Femur (tissue), 1 donor: ENCODE results near the gene TRMT13.

Source experiments
- DNase-seq: peaks from one replicate; pipeline ENCODE4 v3.0.0-alpha.2; 2017

Gene TRMT13

GRCh38 chr1:100132566-100133477 is at the start of gene TRMT13, which contains the start of gene SASS6:
TRMT13 (plus strand) TSS chr1:100133163; CDS start chr1:100133169, 6 bp downstream.
SASS6 (minus strand) TSS chr1:100132930; CDS start chr1:100132814, 116 bp downstream.
- peak; percentile 98 for DNase-seq

- DNase-seq: no peak
Observed at GRCh38 chr1:100087396-100087795, 45.6 kb upstream of the TRMT13 start.

GRCh38 chr1:100089082-100089481 is 43.9 kb upstream of the TRMT13 start:
- no peak for DNase-seq

- no peak for DNase-seq
Observed at GRCh38 chr1:100090471-100090870, 42.5 kb upstream of the TRMT13 start.

GRCh38 chr1:100100202-100100601 is 32.8 kb upstream of the TRMT13 start:
- DNase-seq: no peak

- no peak for DNase-seq
Observed at GRCh38 chr1:100101564-100101963, 31.4 kb upstream of the TRMT13 start.

DNA sequence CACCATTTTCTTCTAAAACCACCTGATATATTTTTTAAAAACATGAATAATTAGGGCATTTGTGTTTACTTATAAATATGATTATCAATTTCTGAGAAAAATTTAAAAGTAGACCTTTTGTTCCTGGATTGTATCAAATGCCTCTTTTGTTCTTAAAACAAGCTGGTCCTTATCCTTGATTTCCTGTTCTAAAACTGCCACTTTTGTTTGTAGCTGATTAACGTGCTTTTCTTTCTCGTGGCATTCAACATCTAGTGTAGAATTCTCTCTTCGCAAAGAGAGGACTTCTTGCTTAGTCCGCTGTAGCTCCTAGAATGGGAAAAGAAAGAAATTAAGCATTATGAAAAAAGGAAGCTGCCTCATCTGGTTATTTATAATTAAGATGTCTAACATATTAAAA is 25.3 kb upstream of the TRMT13 start:
- no peak for DNase-seq

DNA sequence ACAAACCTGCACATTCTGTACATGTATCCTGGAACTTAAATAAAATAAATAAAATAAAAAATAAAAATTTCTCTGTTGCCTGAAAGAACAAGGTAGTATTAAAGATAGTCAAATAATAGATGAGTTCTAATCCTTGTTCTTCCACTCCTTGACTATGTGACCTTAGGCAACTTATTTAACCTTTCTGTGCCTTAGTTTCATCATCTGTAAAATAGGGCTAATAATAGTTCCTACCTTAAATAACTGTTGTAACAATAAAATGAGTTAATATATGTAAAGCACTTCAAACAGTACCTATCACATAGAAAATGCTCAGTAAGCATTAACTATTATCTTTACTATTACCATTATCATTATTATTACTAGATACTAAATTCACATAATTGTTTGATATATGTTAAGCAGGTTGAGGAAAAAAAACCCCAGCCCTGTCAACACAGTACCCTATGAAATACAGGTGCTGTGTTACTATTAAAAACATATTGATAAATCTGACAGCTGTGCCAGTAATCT is 23.4 kb upstream of the TRMT13 start:
- no peak for DNase-seq

DNA sequence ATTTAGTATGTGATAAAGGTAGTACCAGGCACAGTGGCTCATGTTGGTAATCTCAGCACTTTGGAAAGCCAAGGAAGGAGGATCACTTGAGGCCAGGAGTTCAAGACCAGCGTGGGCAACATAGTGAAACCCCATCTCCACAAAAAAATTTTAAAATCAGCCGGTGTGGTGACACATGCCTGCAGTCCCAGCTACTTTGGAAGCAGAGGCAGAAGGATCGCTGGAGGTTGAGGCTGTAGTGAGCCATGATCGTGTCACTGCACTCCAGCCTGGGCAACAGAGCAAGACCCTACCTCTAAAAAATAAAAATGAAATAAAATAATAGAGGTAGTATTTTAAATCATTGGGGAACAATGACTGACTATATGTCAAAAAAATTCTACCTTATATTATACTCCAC is 17.4 kb upstream of the TRMT13 start:
- DNase-seq: no peak

DNA sequence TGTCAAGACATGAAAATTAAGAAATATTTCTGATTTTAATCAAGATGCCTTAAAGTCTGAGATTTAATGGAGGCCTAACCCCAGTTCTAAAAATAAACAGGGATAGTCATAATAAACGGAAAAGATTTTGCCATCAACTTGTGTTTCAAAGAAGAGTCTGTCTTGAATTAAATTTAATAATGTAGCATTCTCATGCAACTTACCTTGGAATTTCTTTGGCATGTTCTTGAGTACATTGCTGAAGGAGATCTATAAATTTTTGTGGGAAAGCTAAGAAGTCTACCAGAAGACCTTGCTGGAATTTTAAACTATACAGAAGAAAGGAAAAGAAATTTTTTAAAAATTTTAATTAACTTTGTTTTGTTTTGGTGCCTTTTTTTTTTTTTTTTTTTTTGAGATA is 10.8 kb upstream of the TRMT13 start:
- DNase-seq: no peak

GRCh38 chr1:100127226-100127625 is 5.7 kb upstream of the TRMT13 start:
- DNase-seq: no peak

GRCh38 chr1:100130552-100131077 is 2.3 kb upstream of the TRMT13 start:
- DNase-seq: no peak

- DNase-seq: no peak
Observed at GRCh38 chr1:100131623-100132022, 1.3 kb upstream of the TRMT13 start.

DNA sequence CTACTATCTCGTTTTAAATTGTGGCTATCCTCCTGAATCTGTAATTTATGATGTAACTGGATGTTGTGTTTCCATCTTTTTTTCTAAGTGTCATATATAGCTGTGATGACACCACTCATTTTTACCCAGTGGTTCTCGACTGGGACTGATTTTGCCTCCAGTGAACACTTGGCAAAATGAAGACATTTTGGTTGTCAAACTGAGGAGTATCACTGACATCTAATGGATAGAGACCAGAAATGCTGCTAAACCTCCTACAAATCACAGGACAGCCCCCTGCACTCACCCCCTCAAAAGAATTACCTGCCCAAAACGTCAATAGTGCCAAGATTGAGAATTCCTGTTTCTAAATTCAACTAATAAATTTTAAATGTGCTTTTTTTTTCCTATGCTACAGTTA is 1.9 kb downstream of the TRMT13 start:
- DNase-seq: no peak

- no peak for DNase-seq
Observed at GRCh38 chr1:100137602-100138001, 4.6 kb downstream of the TRMT13 start.

- no peak for DNase-seq
Observed at GRCh38 chr1:100141192-100141591, 8.2 kb downstream of the TRMT13 start.

DNA sequence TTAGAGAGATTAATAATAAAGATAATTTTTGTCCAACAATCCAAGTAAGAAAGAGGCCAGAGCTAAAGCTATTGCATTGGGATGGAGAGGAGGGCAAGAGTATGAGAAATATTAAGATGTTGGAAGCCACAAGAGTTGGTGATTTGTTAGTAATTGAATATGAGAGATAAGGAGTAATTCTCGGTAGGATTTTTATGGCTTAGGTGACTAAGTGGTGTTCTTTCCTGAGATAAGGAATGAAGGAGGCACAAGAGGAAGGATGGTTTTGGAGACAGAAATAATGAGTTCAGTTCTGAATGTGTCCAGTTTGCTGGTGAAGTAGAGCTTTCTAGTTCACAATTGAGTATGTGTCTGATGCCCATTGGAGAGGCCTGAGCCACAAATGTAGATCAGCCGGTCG is 9.4 kb downstream of the TRMT13 start:
- DNase-seq: no peak

DNA sequence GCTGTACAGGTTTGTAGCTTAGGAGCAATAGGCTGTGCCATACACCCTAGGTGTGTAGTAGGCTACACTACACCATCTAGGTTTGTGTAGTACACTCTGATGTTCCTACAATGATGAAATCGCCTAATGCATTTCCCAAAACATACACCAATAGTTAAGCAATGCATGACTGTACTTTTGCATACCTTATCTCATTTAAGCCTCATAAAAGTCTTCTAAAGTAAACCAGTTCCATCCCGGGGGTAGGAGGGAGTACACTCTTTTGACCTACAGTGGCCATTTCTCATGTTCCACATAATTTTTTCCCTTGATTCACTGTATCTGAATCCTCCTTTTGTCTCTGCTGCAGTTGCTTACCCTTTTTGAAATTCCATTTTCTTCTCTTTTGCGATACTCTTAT is 12.2 kb downstream of the TRMT13 start:
- DNase-seq: no peak

DNA sequence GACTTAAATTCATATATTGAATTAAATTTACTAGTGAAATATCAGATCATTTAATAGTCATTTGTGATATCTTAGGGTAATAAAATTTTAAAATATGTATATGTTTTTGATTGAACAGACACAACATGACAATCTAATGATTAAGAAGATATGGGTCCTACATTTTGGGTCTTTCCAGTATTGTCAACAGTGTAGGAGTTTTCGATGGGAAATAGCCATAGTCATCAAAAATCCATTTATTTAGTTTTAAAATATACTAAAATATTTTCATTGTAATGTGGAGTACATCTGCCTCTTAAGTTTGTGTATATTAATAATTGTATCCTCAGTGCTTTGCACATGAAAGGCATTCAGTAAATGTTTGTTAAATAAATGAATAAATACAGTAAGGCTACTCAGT is 14.0 kb downstream of the TRMT13 start:
- DNase-seq: no peak

DNA sequence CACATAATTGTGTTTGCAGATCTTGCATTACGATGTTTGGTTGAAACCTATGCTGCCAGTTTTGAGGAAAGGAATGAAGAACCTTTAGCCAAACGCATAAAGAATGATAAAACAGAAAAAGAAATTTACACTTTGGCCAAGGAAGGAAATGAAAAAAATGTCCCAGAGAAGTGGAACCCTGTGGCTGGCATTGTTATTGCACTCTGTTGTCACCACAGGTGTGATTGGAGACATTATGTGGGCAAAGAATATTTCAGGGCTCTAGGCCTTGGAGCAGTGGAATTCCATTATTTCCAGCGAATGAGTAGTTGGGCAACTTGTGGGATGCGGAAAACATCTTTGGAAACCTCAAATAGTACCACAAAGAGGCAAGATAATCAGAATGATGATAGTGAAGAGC is 14.9 kb downstream of the TRMT13 start:
- DNase-seq: no peak

- no peak for DNase-seq
Observed at GRCh38 chr1:100151679-100152078, 18.7 kb downstream of the TRMT13 start.

DNA sequence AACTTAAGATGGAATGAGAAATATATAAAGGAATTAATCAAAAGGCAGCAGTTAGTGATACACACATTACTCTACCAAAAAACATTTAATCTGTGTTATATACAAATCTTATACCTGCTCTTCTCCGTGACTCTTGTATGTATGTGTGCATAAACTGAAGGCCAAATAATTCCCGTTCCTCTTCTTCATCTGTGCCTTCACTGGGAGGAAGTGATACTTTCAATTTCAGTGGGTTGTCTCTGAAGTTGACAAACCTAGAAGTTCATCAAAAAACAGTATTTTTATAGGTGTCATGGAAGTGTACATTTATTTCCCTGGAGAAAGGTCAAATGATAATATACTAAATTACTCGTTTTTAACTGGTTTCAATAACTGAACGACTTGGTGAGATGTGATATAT is 19.3 kb downstream of the TRMT13 start:
- no peak for DNase-seq

DNA sequence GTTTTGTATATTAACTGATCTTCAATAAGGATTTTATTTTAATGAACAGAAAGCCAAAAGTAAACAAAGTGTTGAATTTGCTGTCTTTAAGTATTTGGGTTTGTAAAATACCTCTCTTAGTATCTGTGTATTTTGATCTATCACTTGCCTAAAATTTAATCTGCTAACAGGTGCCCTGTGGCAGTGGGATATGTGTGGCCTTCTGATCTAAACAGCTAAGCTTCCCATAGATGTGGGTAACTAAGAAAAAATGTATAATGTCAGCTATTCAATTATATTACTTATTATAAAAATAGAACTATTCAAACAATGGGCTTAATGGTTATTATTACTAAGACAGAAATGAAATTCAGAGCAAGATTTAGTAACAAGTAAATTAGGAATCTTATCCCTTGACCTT is 29.9 kb downstream of the TRMT13 start:
- DNase-seq: no peak

DNA sequence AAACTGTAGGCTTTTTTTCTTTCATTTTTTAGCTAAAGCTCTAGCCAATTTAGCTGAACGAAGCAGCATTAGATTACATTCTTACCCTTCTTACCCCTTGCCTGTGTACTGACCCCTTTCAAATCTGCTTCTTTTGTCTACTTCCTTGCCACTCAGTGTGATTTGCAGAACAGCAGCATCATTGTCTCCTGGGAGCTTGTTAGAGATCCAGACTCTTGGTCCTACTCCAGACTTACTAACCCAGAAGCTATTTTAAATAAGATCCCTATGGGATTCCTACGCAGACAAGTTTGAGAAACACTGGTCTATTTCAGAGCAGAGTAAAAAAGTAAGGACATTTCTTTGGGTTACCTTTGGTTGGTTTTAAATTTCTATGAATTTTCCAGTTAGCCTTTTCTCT is 31.3 kb downstream of the TRMT13 start:
- DNase-seq: no peak
